Fibroblast of mammary gland (primary cell): ENCODE data around the gene FTSJ3.

Source experiments
- DNase-seq: peaks from one replicate; pipeline ENCODE4 v3.0.0-alpha.2; 2010; ENCODE audit warnings: low read depth
- H3K4me3 ChIP-seq: 2 replicates; pipeline ENCODE4 v1.5.1; 2011; ENCODE audit warnings: low read depth, mild to moderate bottlenecking, low read length, moderate library complexity; ENCODE audit not compliant: control insufficient read depth
- TF ChIP-seq, protein P1 (sequence below): conservative IDR thresholded peaks from 2 replicates; pipeline ENCODE4 v1.5.1; 2011; ENCODE audit warnings: low read depth, low read length, inconsistent platforms; ENCODE audit not compliant: control insufficient read depth, insufficient read depth

The FTSJ3 gene

DNA sequence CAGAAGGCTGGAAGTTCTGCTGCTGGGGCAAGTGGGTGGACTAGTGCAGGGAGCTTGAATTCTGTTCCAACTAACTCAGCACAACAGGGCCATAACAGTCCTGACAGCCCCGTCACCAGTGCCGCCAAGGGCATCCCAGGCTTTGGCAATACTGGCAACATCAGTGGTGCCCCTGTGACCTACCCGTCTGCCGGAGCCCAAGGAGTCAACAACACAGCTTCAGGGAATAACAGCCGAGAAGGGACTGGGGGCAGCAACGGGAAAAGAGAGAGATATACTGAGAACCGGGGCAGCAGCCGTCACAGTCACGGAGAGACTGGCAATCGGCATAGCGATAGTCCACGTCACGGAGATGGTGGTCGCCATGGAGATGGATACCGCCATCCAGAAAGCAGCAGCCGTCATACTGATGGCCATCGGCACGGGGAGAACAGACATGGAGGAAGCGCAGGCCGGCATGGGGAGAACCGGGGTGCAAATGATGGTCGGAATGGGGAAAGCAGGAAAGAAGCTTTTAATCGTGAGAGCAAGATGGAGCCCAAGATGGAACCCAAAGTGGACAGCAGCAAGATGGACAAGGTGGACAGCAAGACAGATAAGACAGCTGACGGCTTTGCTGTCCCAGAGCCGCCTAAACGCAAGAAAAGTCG lies 9.6 kb downstream of the FTSJ3 start:
- DNase-seq, result no peak
- H3K4me3 ChIP-seq, result no peak overlapping the region
- TF ChIP-seq, protein P1, sequence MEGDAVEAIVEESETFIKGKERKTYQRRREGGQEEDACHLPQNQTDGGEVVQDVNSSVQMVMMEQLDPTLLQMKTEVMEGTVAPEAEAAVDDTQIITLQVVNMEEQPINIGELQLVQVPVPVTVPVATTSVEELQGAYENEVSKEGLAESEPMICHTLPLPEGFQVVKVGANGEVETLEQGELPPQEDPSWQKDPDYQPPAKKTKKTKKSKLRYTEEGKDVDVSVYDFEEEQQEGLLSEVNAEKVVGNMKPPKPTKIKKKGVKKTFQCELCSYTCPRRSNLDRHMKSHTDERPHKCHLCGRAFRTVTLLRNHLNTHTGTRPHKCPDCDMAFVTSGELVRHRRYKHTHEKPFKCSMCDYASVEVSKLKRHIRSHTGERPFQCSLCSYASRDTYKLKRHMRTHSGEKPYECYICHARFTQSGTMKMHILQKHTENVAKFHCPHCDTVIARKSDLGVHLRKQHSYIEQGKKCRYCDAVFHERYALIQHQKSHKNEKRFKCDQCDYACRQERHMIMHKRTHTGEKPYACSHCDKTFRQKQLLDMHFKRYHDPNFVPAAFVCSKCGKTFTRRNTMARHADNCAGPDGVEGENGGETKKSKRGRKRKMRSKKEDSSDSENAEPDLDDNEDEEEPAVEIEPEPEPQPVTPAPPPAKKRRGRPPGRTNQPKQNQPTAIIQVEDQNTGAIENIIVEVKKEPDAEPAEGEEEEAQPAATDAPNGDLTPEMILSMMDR, result no peak

DNA sequence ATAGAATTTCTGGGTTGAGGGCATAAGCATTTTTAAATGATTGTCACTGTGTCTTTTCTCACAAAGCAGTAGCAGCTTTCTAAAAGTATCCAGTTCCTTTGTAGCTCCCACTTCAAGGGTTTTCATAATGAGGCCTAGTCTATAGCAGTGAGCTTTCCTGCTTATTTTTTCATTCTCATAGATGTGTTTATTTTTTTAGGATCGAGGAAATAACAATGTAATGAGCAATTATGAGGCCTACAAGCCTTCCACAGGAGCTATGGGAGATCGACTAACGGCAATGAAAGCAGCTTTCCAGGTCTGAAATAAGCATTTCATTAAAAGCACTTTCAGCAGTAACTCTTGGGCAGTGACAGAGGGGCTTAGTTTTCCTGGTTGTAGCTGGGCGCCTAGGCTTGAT lies 10.8 kb downstream of the FTSJ3 start:
- no peak for DNase-seq
- TF ChIP-seq, protein P1, result no peak
- no peak overlapping the region for H3K4me3 ChIP-seq

DNA sequence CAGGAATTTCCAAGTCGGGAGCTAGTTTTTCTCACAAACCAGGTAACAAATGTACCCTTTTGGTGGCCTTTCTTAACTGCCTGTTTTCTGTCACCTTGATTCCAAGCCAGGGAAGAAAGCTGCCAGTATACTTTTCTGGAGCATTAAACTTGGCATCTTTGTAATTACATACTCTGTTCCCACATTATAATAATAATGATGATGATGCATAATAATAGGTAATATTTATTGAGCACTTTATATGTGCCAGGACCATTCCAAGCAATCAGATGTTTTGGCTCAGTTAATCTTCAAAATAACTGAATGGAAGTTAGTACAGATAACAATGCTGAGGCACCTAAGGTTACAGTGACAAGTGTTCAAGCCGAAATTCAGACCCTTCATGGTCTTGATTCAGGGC lies 11.3 kb downstream of the FTSJ3 start:
- H3K4me3 ChIP-seq, result no peak overlapping the region
- no peak for DNase-seq
- TF ChIP-seq, protein P1, result no peak

DNA sequence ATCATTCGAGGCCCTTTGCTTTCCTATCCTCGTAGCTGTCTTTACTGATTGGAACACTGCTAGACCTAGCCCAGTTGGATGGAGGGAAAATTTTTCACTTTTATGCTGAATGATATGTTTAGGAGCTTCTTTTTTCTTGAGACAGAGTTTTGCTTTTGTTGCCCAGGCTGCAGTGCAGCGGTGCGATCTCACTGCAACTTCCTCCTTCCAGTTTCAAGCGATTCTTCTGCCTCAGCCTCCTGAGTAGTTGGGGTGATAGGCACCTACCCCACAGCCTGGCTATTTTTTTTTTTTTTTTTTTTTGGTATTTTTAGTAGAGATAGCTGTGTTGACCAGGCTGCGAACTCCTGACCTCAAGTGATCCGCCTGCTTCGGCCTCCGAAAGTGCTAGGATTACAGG lies 17.5 kb downstream of the FTSJ3 start:
- H3K4me3 ChIP-seq, result no peak overlapping the region
- no peak for DNase-seq
- TF ChIP-seq, protein P1, result no peak

DNA sequence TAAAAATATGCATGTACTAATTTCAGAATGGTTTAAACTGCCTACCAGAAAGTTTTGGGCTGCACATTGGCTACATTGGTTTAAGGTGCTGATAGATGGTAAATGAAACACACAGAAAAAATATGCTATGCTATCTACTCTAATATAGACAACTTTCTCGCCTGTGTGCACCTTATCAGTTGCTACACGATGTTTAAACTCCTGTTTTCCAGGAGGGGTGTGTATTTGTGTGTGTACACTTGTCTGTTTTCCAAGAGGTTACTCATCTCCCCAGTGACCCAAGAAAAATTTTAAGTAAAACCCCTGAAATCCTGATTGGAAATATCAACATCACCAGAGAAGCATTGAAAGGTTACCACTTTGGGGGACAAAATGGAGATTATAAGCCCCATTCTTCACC lies 21.9 kb downstream of the FTSJ3 start:
- TF ChIP-seq, protein P1, result no peak

DNA sequence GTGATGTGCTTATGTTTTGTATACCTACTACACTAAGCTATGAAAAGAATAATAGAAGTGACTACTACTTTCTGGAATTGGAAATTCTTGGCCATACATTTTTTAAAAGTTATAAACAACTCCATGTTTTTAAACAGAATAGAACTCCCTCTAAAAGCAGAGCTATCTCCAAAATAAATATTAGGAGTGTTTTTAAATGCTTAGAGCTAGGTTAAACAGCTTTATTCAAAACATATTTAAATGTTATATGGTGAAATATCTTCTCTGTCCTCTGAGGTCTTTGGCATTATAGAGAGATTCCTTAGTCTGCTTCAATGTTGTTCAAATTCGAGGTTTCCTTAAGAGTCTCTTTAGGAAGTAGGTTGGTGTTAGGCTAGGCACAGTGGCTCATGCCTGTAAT lies 23.1 kb downstream of the FTSJ3 start:
- no peak overlapping the region for H3K4me3 ChIP-seq
- TF ChIP-seq, protein P1, result no peak
- DNase-seq, result no peak

More for the DNA sequence above, 21.9 kb downstream of the FTSJ3 start:
- DNase-seq, result peak; percentile 36
- H3K4me3 ChIP-seq, result no peak overlapping the region

DNA sequence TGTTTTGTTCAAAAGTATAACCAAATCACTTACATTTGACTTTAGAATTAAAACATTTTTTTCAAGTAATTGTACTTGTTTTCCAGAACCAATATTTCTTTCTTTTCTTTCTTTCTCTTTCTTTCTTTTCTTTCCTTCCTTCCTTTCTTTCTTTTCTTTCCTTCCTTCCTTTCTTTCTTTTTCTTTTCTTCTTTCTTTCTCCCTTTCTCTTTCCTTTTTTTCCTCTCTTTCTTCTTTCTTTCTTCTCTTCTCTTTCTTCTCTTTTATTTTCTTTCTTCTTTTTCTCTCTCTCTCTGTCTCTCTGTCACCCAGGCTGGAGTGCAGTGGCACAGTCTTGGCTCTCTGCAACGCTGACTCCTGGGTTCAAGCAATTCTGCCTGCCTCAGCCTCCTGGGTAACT lies 26.7 kb downstream of the FTSJ3 start:
- DNase-seq, result no peak
- TF ChIP-seq, protein P1, result no peak
- H3K4me3 ChIP-seq, result no peak overlapping the region
